Measurements from ENCODE around the gene SNX18. TPM values are rescaled to one million over a fixed set of nuclear protein-coding genes. Genes with fewer than 3 reads are reported as not detected.

The SNX18 gene
- total and polyA plus RNA-seq, 2 of the 8 experiments (the other 6 are each of a cell fraction or from before 2014, with no cell fraction given): 5.8 to 17.7 TPM

GRCh38 chr5:54470128-54470527 lies 47.4 kb upstream of the SNX18 start (continued):
- no peak for TF ChIP-seq USF2 (IDR thresholded peaks at IDR 0.05; ENCODE audit: low read length)
- TF ChIP-seq CTBP2 (IDR thresholded peaks at IDR 0.05; ENCODE audit: borderline replicate concordance, insufficient read depth, insufficient read length, low read length): no peak
- no peak for TF ChIP-seq CHD2 (IDR thresholded peaks at IDR 0.05; ENCODE audit: low read length)
- TF ChIP-seq CREB1 (IDR thresholded peaks at IDR 0.05): no peak
- TF ChIP-seq SIRT6 (IDR thresholded peaks at IDR 0.05; ENCODE audit: low read length): no peak

Data from H1 (cell line).